Trophoblast cell (in vitro differentiated cells and primary cell): Measurements from ENCODE around the gene PAFAH2.

Experiments used
- DNase-seq, 2 donors: peaks; one replicate each; pipeline ENCODE4 v3.0.0-alpha.2; 2016
- H2AFZ ChIP-seq: 2 replicates; pipeline ENCODE4 v1.6.1; 2013; ENCODE audit warnings: low read length, moderate library complexity, mild to moderate bottlenecking; ENCODE audit not compliant: insufficient read depth, poor library complexity
- H2AK5ac ChIP-seq: 2 replicates; pipeline ENCODE4 v1.6.1; 2013; ENCODE audit warnings: mild to moderate bottlenecking, low read length
- H2BK120ac ChIP-seq: 2 replicates; pipeline ENCODE4 v1.6.1; 2013; ENCODE audit warnings: low read length, mild to moderate bottlenecking, moderate library complexity; ENCODE audit not compliant: insufficient read depth, poor library complexity
- H2BK12ac ChIP-seq: 2 replicates; pipeline ENCODE4 v1.6.1; 2013; ENCODE audit warnings: mild to moderate bottlenecking, low read length, moderate library complexity
- H2BK5ac ChIP-seq: 2 replicates; pipeline ENCODE4 v1.6.1; 2013; ENCODE audit warnings: low read length, low read depth, moderate library complexity, mild to moderate bottlenecking; ENCODE audit not compliant: poor library complexity
- H3K14ac ChIP-seq: 2 replicates; pipeline ENCODE4 v1.6.1; 2013; ENCODE audit warnings: mild to moderate bottlenecking, low read length
- H3K18ac ChIP-seq: 2 replicates; pipeline ENCODE4 v1.6.1; 2013; ENCODE audit warnings: mild to moderate bottlenecking, low read length
- H3K23ac ChIP-seq: 2 replicates; pipeline ENCODE4 v1.6.1; 2013; ENCODE audit warnings: low read length
- H3K27ac ChIP-seq: 2 replicates; pipeline ENCODE4 v1.5.1; 2013; ENCODE audit warnings: low read depth, mild to moderate bottlenecking, inconsistent platforms, low read length, moderate library complexity
- H3K27me3 ChIP-seq: 2 replicates; pipeline ENCODE4 v1.6.1; 2013; ENCODE audit warnings: inconsistent platforms, mild to moderate bottlenecking, low read length, moderate library complexity; ENCODE audit not compliant: insufficient read depth
- H3K36me3 ChIP-seq, 2 experiments: 1 replicate in 1 of 2; 2 replicates in 1 of 2; pipeline ENCODE4 v1.6.1; 2013; ENCODE audit warnings: low read length in 2 of 2, mild to moderate bottlenecking in 2 of 2, moderate library complexity in 1 of 2; ENCODE audit not compliant: insufficient read depth in 2 of 2, control insufficient read depth in 1 of 2
- H3K4ac ChIP-seq: 2 replicates; pipeline ENCODE4 v1.6.1; 2013; ENCODE audit warnings: low read depth, mild to moderate bottlenecking, low read length, moderate library complexity
- H3K4me1 ChIP-seq, 2 experiments: 1 replicate in 1 of 2; 2 replicates in 1 of 2; pipeline ENCODE4 v1.6.1; 2013; ENCODE audit warnings: low read length in 2 of 2, mild to moderate bottlenecking in 2 of 2, moderate library complexity in 1 of 2; ENCODE audit not compliant: insufficient read depth in 2 of 2, control insufficient read depth in 1 of 2
- H3K4me2 ChIP-seq: 2 replicates; pipeline ENCODE4 v1.6.1; 2013; ENCODE audit warnings: inconsistent platforms, mild to moderate bottlenecking, low read length, moderate library complexity
- H3K4me3 ChIP-seq: 2 replicates; pipeline ENCODE4 v1.5.1; 2013; ENCODE audit warnings: mild to moderate bottlenecking, low read depth, low read length, inconsistent platforms
- H3K79me1 ChIP-seq: one replicate; pipeline ENCODE4 v1.6.1; 2013; ENCODE audit warnings: low read length
- H3K79me2 ChIP-seq: 2 replicates; pipeline ENCODE4 v1.6.1; 2013; ENCODE audit warnings: low read length, mild to moderate bottlenecking; ENCODE audit not compliant: control insufficient read depth, insufficient read depth, poor library complexity
- H3K9ac ChIP-seq: 2 replicates; pipeline ENCODE4 v1.6.1; 2013; ENCODE audit warnings: mild to moderate bottlenecking, low read length
- H3K9me3 ChIP-seq: 2 replicates; pipeline ENCODE4 v1.6.1; 2013; ENCODE audit warnings: low read depth, mild to moderate bottlenecking, control low read depth, inconsistent platforms, low read length; ENCODE audit not compliant: insufficient read depth
- H4K12ac ChIP-seq: 2 replicates; pipeline ENCODE4 v1.6.1; 2013; ENCODE audit warnings: low read depth, mild to moderate bottlenecking, low read length, moderate library complexity
- H4K8ac ChIP-seq: 2 replicates; pipeline ENCODE4 v1.6.1; 2013; ENCODE audit warnings: low read depth, mild to moderate bottlenecking, low read length, moderate library complexity
- H4K91ac ChIP-seq: one replicate; pipeline ENCODE4 v1.6.1; 2013; ENCODE audit warnings: low read depth, mild to moderate bottlenecking, low read length, moderate library complexity
- WGBS: extraction: QIAGEN DNeasy Blood & Tissue Kit; methylation state at CpG from one replicate; pipeline ENCODE4 v1.1.7; 2013; ENCODE audit warnings: missing lambda C conversion rate; ENCODE audit not compliant: insufficient read length, insufficient coverage; ENCODE audit errors: extremely low coverage; 5-methylcytosine and 5-hydroxymethylcytosine counted together

PAFAH2 gene

GRCh38 chr1:25977801-25978200, 20.1 kb downstream of the PAFAH2 start:
- no peak overlapping the region for H2BK5ac ChIP-seq
- WGBS = no CpG with 5 or more reads among the region's 5 CpGs
- no peak overlapping the region for H4K8ac ChIP-seq
- H3K4me2 ChIP-seq = no peak overlapping the region
- H3K79me1 ChIP-seq = no peaks in the 10 kb centered on the region
- H3K4me1 ChIP-seq = peaks cover 0 to 4% of the 10 kb centered on the region in 2 experiments
- no peak overlapping the region for H3K14ac ChIP-seq
- H3K79me2 ChIP-seq = no peaks in the 10 kb centered on the region
- H3K23ac ChIP-seq = no peak overlapping the region
- H3K9ac ChIP-seq = no peak overlapping the region
- H2BK120ac ChIP-seq = no peak overlapping the region
- H2BK12ac ChIP-seq = no peak overlapping the region
- H4K91ac ChIP-seq = no peak overlapping the region
- H3K27me3 ChIP-seq = no peaks in the 10 kb centered on the region
- no peak overlapping the region for H2AFZ ChIP-seq
- H2AK5ac ChIP-seq = no peak overlapping the region
- H3K4me3 ChIP-seq = no peak overlapping the region
- no peaks in the 10 kb centered on the region for H3K9me3 ChIP-seq
- H3K18ac ChIP-seq = no peak overlapping the region
- H3K36me3 ChIP-seq = peaks cover 24 to 27% of the 10 kb centered on the region in 2 experiments
- H4K12ac ChIP-seq = no peak overlapping the region
- no peak overlapping the region for H3K4ac ChIP-seq
- no peak for DNase-seq
- H3K27ac ChIP-seq = no peak overlapping the region

GRCh38 chr1:25973610-25974321, 24.1 kb downstream of the PAFAH2 start:
- Histone ChIP-seq H3K9ac (no peak overlapping the region), H3K4me2 (no peak overlapping the region), H2BK120ac (no peak overlapping the region), H2AK5ac (no peak overlapping the region), H3K18ac (no peak overlapping the region), H3K79me2 (no peaks in the 10 kb centered on the region), H3K4me3 (no peak overlapping the region), H4K12ac (no peak overlapping the region), H3K9me3 (no peaks in the 10 kb centered on the region), H3K4ac (no peak overlapping the region), H3K4me1 (peaks cover 0 to 4% of the 10 kb centered on the region in 2 experiments), H3K27ac (no peak overlapping the region), H3K23ac (no peak overlapping the region), H2BK5ac (no peak overlapping the region), H4K8ac (no peak overlapping the region), H4K91ac (no peak overlapping the region), H3K27me3 (no peaks in the 10 kb centered on the region), H2AFZ (no peak overlapping the region), H2BK12ac (no peak overlapping the region), H3K79me1 (no peaks in the 10 kb centered on the region), H3K36me3 (peaks cover 20 to 24% of the 10 kb centered on the region in 2 experiments), H3K14ac (no peak overlapping the region)
- DNase-seq = no peak
- no CpG with 5 or more reads among the region's 6 CpGs for WGBS

- H3K4me3 ChIP-seq = no peak overlapping the region
- WGBS = no CpG with 5 or more reads among the region's 1 CpG
- no peak overlapping the region for H2BK12ac ChIP-seq
- no peak overlapping the region for H3K14ac ChIP-seq
- H4K8ac ChIP-seq = no peak overlapping the region
- no peak overlapping the region for H3K4ac ChIP-seq
- no peak overlapping the region for H4K91ac ChIP-seq
- H3K9me3 ChIP-seq = no peaks in the 10 kb centered on the region
- no peak for DNase-seq
- no peak overlapping the region for H3K4me2 ChIP-seq
- H3K27me3 ChIP-seq = no peaks in the 10 kb centered on the region
- no peak overlapping the region for H2BK5ac ChIP-seq
- H3K79me2 ChIP-seq = no peaks in the 10 kb centered on the region
- peaks cover 17 to 24% of the 10 kb centered on the region in 2 experiments for H3K36me3 ChIP-seq
- H2BK120ac ChIP-seq = no peak overlapping the region
- no peak overlapping the region for H4K12ac ChIP-seq
- peaks cover 0 to 4% of the 10 kb centered on the region in 2 experiments for H3K4me1 ChIP-seq
- H3K18ac ChIP-seq = no peak overlapping the region
- H2AK5ac ChIP-seq = no peak overlapping the region
- H3K79me1 ChIP-seq = no peaks in the 10 kb centered on the region
- no peak overlapping the region for H3K9ac ChIP-seq
- no peak overlapping the region for H3K23ac ChIP-seq
- H3K27ac ChIP-seq = no peak overlapping the region
- no peak overlapping the region for H2AFZ ChIP-seq
These were observed 26.1 kb downstream of the PAFAH2 start for GRCh38 chr1:25971811-25972180.

GRCh38 chr1:25971066-25971810, 26.6 kb downstream of the PAFAH2 start:
- Histone ChIP-seq H2BK5ac (no peak overlapping the region), H3K4me2 (no peak overlapping the region), H3K79me2 (no peaks in the 10 kb centered on the region), H2AFZ (no peak overlapping the region), H3K18ac (no peak overlapping the region), H3K9ac (no peak overlapping the region), H4K8ac (no peak overlapping the region), H3K27me3 (no peaks in the 10 kb centered on the region), H3K23ac (no peak overlapping the region), H3K36me3 (peaks cover 15 to 20% of the 10 kb centered on the region in 2 experiments), H3K14ac (no peak overlapping the region), H3K4ac (no peak overlapping the region), H2BK120ac (no peak overlapping the region), H2AK5ac (no peak overlapping the region), H4K12ac (no peak overlapping the region), H4K91ac (no peak overlapping the region), H3K79me1 (no peaks in the 10 kb centered on the region), H3K4me3 (no peak overlapping the region), H2BK12ac (no peak overlapping the region), H3K9me3 (no peaks in the 10 kb centered on the region), H3K4me1 (peaks cover 0 to 4% of the 10 kb centered on the region in 2 experiments), H3K27ac (no peak overlapping the region)
- DNase-seq = no peak
- no CpG with 5 or more reads among the region's 8 CpGs for WGBS
